Measurements from ENCODE around the gene CADPS2. TPM values are rescaled to one million over a fixed set of nuclear protein-coding genes. Genes with fewer than 3 reads are reported as not detected.

Gene CADPS2
- total and polyA plus RNA-seq, 10 of the 15 experiments (the other 5 are each of a cell fraction or from before 2014, with no cell fraction given) = 0.05 to 7.5 (median 0.25) TPM

DNA sequence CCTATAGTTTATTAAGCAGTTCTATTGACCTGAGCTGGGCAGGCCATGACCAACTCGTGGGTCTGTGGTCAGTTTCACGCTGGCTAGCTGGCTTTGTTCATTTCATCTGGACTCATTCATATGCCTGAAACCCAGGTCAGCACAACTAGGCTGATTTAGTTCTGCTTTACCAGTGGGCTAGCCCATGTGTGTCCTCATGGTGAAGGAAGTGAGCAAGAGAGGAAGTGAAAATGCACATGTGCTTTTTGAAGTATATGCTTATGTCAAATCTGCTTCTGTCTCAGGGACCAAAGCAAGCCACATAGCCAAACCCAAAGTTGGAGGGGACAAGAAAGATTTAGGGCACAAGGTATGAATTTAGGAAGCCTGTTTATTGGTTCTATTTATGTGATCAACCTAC lies 341.8 kb downstream of the CADPS2 start (continued):
- no peak for TF ChIP-seq CBX5 (IDR thresholded peaks at IDR 0.05; ENCODE audit: low read depth)
- peak; percentile 56; the same call in 1 of the 2 replicates for TF ChIP-seq IRF4 (IDR thresholded peaks at IDR 0.05; ENCODE audit: low read depth, low read length)
- TF ChIP-seq SRF (IDR thresholded peaks at IDR 0.05; ENCODE audit: low read depth in 2 of 2, low read length in 2 of 2) = no peak
- no peak for TF ChIP-seq NRF1 (conservative IDR thresholded peaks at IDR 0.05; ENCODE audit: low read depth, low read length)
- peak; percentile 70; the same call in 1 of the 2 replicates for TF ChIP-seq RAD51 (IDR thresholded peaks at IDR 0.05)
- peak; percentile 77 for TF ChIP-seq ATF7 (IDR thresholded peaks at IDR 0.05; ENCODE audit: low read depth)
- peak; percentile 29; the same call in 1 of the 2 replicates for TF ChIP-seq ZBTB40 (IDR thresholded peaks at IDR 0.05; ENCODE audit: borderline replicate concordance)
- no peak for TF ChIP-seq MTA3 (IDR thresholded peaks at IDR 0.05; ENCODE audit: borderline replicate concordance, low read length)
- no peak for TF ChIP-seq STAT3 (IDR thresholded peaks at IDR 0.05; ENCODE audit: low read depth, low read length)
- TF ChIP-seq CEBPB (IDR thresholded peaks at IDR 0.05; ENCODE audit: borderline replicate concordance in 1 of 2, low read depth in 2 of 2, low read length in 2 of 2) = no peak
- no peak for TF ChIP-seq JUNB (IDR thresholded peaks at IDR 0.05)
- no peak for TF ChIP-seq RELA (IDR thresholded peaks at IDR 0.05; ENCODE audit: borderline replicate concordance, partially characterized antibody)
- TF ChIP-seq ZZZ3 (IDR thresholded peaks at IDR 0.05; ENCODE audit: control insufficient read depth, insufficient read length, low read depth) = no peak
- TF ChIP-seq RAD21 (IDR thresholded peaks at IDR 0.05; ENCODE audit: insufficient read depth, low read depth, low read length) = no peak
- TF ChIP-seq GABPA (IDR thresholded peaks at IDR 0.05; ENCODE audit: low read depth) = no peak
- TF ChIP-seq KDM1A (IDR thresholded peaks at IDR 0.05; ENCODE audit: borderline replicate concordance) = no peak
- TF ChIP-seq HDAC6 (IDR thresholded peaks at IDR 0.05; ENCODE audit: unreplicated experiment) = no peak
- TF ChIP-seq POLR2A (IDR thresholded peaks at IDR 0.05; ENCODE audit: low read depth, low read length) = no peak
- TF ChIP-seq NBN (IDR thresholded peaks at IDR 0.05) = peak; percentile 63
- TF ChIP-seq, protein P1, sequence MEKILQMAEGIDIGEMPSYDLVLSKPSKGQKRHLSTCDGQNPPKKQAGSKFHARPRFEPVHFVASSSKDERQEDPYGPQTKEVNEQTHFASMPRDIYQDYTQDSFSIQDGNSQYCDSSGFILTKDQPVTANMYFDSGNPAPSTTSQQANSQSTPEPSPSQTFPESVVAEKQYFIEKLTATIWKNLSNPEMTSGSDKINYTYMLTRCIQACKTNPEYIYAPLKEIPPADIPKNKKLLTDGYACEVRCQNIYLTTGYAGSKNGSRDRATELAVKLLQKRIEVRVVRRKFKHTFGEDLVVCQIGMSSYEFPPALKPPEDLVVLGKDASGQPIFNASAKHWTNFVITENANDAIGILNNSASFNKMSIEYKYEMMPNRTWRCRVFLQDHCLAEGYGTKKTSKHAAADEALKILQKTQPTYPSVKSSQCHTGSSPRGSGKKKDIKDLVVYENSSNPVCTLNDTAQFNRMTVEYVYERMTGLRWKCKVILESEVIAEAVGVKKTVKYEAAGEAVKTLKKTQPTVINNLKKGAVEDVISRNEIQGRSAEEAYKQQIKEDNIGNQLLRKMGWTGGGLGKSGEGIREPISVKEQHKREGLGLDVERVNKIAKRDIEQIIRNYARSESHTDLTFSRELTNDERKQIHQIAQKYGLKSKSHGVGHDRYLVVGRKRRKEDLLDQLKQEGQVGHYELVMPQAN (conservative IDR thresholded peaks at IDR 0.05) = 0 out of 2 replicates have a peak, but pooled peaks have one; percentile 36
- TF ChIP-seq ELK1 (IDR thresholded peaks at IDR 0.05; ENCODE audit: low read depth, low read length) = no peak
- no peak for TF ChIP-seq EZH2 (IDR thresholded peaks at IDR 0.05; ENCODE audit: borderline replicate concordance, control insufficient read depth, low read depth, low read length)
- TF ChIP-seq FOS (IDR thresholded peaks at IDR 0.05; ENCODE audit: borderline replicate concordance, extremely low read depth, insufficient read length) = no peak
- no peak for TF ChIP-seq SMARCA5 (IDR thresholded peaks at IDR 0.05)
- peak; percentile 77; the same call in 1 of the 2 replicates for TF ChIP-seq MLLT1 (IDR thresholded peaks at IDR 0.05)
